ENCODE data around the gene ALOX15.

ALOX15 gene

DNA sequence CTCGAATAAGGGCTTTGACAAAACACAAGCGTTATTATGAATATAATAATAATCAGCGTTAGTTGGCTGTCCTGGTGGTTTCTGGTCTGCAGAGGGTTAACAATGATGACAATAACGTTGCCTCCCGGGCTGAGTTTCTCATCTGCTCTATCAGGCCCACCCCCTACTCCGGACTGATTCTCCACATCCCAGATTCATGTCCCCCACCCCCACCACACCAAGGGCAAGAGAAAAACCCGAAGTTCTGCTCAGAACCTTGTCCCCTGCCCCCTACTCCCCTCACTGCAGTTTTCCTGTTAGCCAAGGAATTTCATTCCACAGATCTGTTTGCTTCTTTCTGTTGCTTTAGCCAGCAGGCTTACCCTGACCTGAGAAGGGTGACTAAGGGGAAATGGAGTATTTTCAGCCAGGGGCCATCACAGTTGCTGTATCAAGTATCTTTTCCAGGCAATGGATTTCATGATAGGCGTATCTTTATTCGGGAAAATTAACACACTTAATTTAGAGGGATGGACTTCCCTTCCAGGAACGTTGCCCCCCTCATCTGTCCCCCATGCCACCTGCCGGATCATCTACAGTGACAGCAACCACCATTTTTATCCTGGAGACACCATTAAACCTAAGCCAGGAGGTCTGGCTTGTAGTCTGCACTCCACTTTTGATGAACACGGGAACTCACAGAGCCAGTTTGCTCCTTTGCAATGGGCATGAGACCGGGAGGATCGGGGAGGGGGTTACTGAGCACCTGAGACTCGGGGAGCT is 23.7 kb downstream of the ALOX15 start:
- no peak overlapping the region for H3K4me3 ChIP-seq (ENCODE audit: low read depth, low read length)
- DNase-seq (ENCODE audit: low read depth): no peak
- TF ChIP-seq, protein P1, sequence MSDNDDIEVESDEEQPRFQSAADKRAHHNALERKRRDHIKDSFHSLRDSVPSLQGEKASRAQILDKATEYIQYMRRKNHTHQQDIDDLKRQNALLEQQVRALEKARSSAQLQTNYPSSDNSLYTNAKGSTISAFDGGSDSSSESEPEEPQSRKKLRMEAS (IDR thresholded peaks at IDR 0.05; ENCODE audit: low read depth, low read length): no peak
- TF ChIP-seq MYC (IDR thresholded peaks at IDR 0.05; ENCODE audit: low read depth, low read length) (no peak), CTCF (IDR thresholded peaks at IDR 0.05; ENCODE audit: low read depth, low read length) (no peak), POLR2A (IDR thresholded peaks at IDR 0.05; ENCODE audit: extremely low read depth, insufficient read length) (no peak)

DNA sequence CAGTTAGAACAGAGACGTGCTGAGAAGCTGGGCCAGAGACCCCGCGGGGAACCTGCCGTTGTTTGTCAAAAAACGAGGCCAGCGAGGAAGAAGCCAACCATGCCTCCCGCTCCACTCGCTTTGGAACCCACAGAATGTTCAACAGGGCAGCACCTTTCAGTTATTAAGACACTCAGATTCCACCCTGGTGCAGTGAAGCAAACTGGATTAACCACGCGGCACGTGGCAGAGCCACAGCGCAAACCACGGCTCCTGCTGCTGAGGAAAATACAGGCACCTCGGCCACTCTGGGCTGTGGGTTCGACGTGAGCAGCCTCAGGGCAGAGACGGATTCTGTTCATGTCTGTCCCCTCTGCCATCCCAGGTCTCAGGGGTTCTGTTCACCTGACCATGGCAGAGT is 24.4 kb downstream of the ALOX15 start:
- TF ChIP-seq MYC (IDR thresholded peaks at IDR 0.05; ENCODE audit: low read depth, low read length): no peak
- DNase-seq (ENCODE audit: low read depth): no peak
- H3K4me3 ChIP-seq (ENCODE audit: low read depth, low read length): no peak overlapping the region

DNA sequence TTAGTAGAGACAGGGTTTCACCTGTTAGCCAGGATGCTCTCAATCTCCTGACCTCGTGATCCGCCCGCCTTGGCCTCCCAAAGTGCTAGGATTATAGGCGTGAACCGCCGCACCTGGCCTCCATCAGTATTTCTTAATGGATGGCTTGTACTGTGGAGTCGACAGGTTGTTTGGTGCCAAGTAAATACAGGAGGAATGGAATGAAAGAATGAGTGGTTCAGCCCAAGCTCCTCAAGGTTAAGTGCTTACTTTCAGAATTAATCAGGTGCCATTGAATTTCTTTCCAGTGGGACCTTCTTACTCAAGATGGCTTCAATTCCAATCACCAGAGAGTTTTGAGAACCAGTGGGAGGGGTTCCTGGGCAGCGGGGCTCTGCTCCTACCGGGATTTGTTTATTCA is 25.0 kb downstream of the ALOX15 start:
- TF ChIP-seq MYC (IDR thresholded peaks at IDR 0.05; ENCODE audit: low read depth, low read length) (no peak), CTCF (IDR thresholded peaks at IDR 0.05; ENCODE audit: low read depth, low read length) (no peak), POLR2A (IDR thresholded peaks at IDR 0.05; ENCODE audit: extremely low read depth, insufficient read length) (no peak)
- TF ChIP-seq, protein P1 (IDR thresholded peaks at IDR 0.05; ENCODE audit: low read depth, low read length): no peak
- H3K4me3 ChIP-seq (ENCODE audit: low read depth, low read length): no peak overlapping the region
- DNase-seq (ENCODE audit: low read depth): no peak

- DNase-seq (ENCODE audit: low read depth): no peak
- H3K4me3 ChIP-seq (ENCODE audit: low read depth, low read length): no peak overlapping the region
- TF ChIP-seq CTCF (IDR thresholded peaks at IDR 0.05; ENCODE audit: low read depth, low read length): no peak
- TF ChIP-seq, protein P1 (IDR thresholded peaks at IDR 0.05; ENCODE audit: low read depth, low read length): no peak
- TF ChIP-seq MYC (IDR thresholded peaks at IDR 0.05; ENCODE audit: low read depth, low read length): no peak
- no peak for TF ChIP-seq POLR2A (IDR thresholded peaks at IDR 0.05; ENCODE audit: extremely low read depth, insufficient read length)
Observed at GRCh38 chr17:4610656-4611055, 30.8 kb downstream of the ALOX15 start.

DNA sequence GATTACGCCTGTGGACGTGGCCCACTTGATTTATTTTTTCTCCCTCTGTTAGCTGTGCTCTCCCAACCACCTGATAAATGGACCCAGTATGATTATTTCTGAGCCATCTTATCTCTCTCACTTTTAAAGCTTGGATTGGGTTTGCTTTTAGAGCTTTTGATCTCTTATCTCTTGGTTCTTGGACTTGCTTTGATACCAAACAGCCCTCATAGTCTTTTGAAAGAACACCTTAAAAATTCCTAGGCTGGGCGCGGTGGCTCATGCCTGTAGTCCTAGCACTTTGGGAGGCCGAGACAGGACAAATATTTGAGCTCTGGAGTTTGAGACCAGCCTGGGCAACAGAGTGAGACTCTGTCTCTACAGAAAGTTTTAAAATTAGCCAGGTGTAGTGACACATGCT is 31.3 kb downstream of the ALOX15 start:
- TF ChIP-seq CTCF (IDR thresholded peaks at IDR 0.05; ENCODE audit: low read depth, low read length) (no peak), MYC (IDR thresholded peaks at IDR 0.05; ENCODE audit: low read depth, low read length) (no peak), POLR2A (IDR thresholded peaks at IDR 0.05; ENCODE audit: extremely low read depth, insufficient read length) (no peak)
- TF ChIP-seq, protein P1 (IDR thresholded peaks at IDR 0.05; ENCODE audit: low read depth, low read length): no peak
- DNase-seq (ENCODE audit: low read depth): no peak
- H3K4me3 ChIP-seq (ENCODE audit: low read depth, low read length): no peak overlapping the region

DNA sequence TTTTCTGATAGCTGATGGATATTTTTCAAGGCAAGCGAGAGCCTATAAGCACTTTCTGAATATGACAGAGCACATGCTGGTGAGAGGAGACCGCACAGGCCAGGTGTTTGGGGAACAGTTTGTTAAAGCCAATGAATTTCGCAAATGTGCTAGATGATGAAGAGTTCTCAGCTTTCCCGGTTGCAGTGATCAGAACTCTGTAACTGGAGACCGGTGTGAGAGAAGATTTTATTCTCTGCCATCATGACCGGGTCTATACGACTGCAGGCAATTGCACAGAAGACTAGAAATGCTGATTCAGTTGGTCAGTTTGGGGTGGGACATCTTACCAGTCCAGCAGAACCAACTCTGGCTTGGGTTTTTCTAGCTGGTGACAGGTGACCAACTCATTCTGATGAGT is 31.7 kb downstream of the ALOX15 start:
- no peak for TF ChIP-seq MYC (IDR thresholded peaks at IDR 0.05; ENCODE audit: low read depth, low read length)
- TF ChIP-seq POLR2A (IDR thresholded peaks at IDR 0.05; ENCODE audit: extremely low read depth, insufficient read length): no peak
- TF ChIP-seq CTCF (IDR thresholded peaks at IDR 0.05; ENCODE audit: low read depth, low read length): no peak
- TF ChIP-seq, protein P1 (IDR thresholded peaks at IDR 0.05; ENCODE audit: low read depth, low read length): no peak
- no peak for DNase-seq (ENCODE audit: low read depth)
- no peak overlapping the region for H3K4me3 ChIP-seq (ENCODE audit: low read depth, low read length)

Data from NB4 (cell line).